ENCODE measurements around the gene RACK1.

DNA sequence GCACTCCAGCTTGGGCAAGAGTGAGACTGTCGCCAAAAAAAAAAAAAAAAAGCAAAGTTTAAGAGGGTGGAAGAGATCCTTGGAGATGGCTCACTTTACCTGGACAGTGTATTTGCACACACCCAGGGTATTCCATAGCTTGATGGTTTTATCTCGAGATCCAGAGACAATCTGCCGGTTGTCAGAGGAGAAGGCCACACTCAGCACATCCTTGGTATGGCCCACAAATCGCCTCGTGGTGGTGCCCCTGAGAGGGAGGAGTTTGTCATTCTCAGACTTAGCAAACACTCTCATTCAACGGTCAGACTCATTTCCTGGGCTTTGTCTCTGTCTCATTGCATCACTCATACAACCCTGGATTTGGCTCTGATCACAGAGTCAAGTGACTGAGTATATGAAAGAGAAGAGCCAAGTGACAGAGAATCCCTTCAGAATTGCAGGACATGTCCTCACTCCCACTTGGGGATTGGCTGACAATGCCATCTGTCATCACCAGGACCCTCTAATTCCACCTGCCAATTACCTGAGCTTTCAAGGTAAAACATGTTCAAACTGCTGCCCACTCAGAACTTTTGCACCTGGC lies 2.2 kb downstream of the RACK1 start:
- TF ChIP-seq POLR2AphosphoS5 (IDR thresholded peaks at IDR 0.05) = no peak
- TF ChIP-seq, protein P1, sequence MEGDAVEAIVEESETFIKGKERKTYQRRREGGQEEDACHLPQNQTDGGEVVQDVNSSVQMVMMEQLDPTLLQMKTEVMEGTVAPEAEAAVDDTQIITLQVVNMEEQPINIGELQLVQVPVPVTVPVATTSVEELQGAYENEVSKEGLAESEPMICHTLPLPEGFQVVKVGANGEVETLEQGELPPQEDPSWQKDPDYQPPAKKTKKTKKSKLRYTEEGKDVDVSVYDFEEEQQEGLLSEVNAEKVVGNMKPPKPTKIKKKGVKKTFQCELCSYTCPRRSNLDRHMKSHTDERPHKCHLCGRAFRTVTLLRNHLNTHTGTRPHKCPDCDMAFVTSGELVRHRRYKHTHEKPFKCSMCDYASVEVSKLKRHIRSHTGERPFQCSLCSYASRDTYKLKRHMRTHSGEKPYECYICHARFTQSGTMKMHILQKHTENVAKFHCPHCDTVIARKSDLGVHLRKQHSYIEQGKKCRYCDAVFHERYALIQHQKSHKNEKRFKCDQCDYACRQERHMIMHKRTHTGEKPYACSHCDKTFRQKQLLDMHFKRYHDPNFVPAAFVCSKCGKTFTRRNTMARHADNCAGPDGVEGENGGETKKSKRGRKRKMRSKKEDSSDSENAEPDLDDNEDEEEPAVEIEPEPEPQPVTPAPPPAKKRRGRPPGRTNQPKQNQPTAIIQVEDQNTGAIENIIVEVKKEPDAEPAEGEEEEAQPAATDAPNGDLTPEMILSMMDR (IDR thresholded peaks at IDR 0.05) = no peak
